ENCODE results near the gene ADRM1. TPM values are rescaled to one million over a fixed set of nuclear protein-coding genes. Genes with fewer than 3 reads are reported as not detected.

The ADRM1 gene
- total RNA-seq, 2 experiments from 2014 or later = 92.8 to 103 TPM

- ATAC-seq (no peak), DNase-seq (no peak)
- no peak overlapping the region for H3K27ac Mint-ChIP-seq
- H3K4me1 Mint-ChIP-seq = peaks cover 15% of the 10 kb centered on the region
- no peaks in the 10 kb centered on the region for H3K9me3 Mint-ChIP-seq (ENCODE audit: low read depth)
- CTCF ChIA-PET = interaction anchor here (0.5 to 2.8 kb wide), 8 partner anchors 82 to 508 kb away, joined by 3 to 10 read pairs (median 4); partner anchors contain the start of gene RPS21
- intact Hi-C loops (cut with DNase I, micrococcal nuclease) = loop anchor here (5.0 to 10.0 kb wide), 6 partner anchors 67 to 972 kb away; partner anchors contain the start of genes ARFGAP1 (in 1 of the 2), LAMA5 (in 1 of the 2), SLCO4A1 (in 1 of the 2) and YTHDF1 (in 1 of the 2)
- POLR2A ChIA-PET = interaction anchor here (0.6 kb wide), 1 partner anchor 340 kb away, joined by 3 read pairs; no protein-coding TSS in a partner anchor
- peaks cover 19% of the 10 kb centered on the region for H3K36me3 Mint-ChIP-seq (ENCODE audit: low read depth)
- H3K4me3 Mint-ChIP-seq = no peak overlapping the region
- H3K27me3 Mint-ChIP-seq = no peaks in the 10 kb centered on the region
Observed at GRCh38 chr20:62300319-62300718, 2.5 kb upstream of the ADRM1 start.

GRCh38 chr20:62301111-62301668 is 1.6 kb upstream of the ADRM1 start:
- DNase-seq (no peak), ATAC-seq (no peak)
- ChIA-PET POLR2A (interaction anchor here (0.6 kb wide), 1 partner anchor 27 kb away, joined by 4 read pairs; no protein-coding TSS in a partner anchor), CTCF (interaction anchor here (0.7 to 2.8 kb wide), 10 partner anchors 14 to 507 kb away, joined by 3 to 10 read pairs (median 3); partner anchors contain the start of gene RPS21)
- H3K27me3 Mint-ChIP-seq = no peaks in the 10 kb centered on the region
- H3K4me3 Mint-ChIP-seq = peak overlapping the region; percentile 83
- peaks cover 25% of the 10 kb centered on the region for H3K36me3 Mint-ChIP-seq (ENCODE audit: low read depth)
- intact Hi-C loops (cut with DNase I, micrococcal nuclease) = loop anchor here (1.0 to 10.0 kb wide), 7 partner anchors 66 to 971 kb away; partner anchors contain the start of genes ARFGAP1 (in 1 of the 2), LAMA5 (in 1 of the 2), SLCO4A1 (in 1 of the 2) and YTHDF1 (in 1 of the 2)
- H3K4me1 Mint-ChIP-seq = peaks cover 22% of the 10 kb centered on the region
- H3K27ac Mint-ChIP-seq = peak overlapping the region; percentile 45
- no peaks in the 10 kb centered on the region for H3K9me3 Mint-ChIP-seq (ENCODE audit: low read depth)

- Mint-ChIP-seq H3K27ac (peak overlapping the region; percentile 99), H3K27me3 (no peaks in the 10 kb centered on the region), H3K4me3 (peak overlapping the region; percentile 83), H3K9me3 (ENCODE audit: low read depth) (no peaks in the 10 kb centered on the region), H3K36me3 (ENCODE audit: low read depth) (peaks cover 29% of the 10 kb centered on the region), H3K4me1 (peaks cover 22% of the 10 kb centered on the region)
- POLR2A ChIA-PET = interaction anchor here (1.0 kb wide), 1 partner anchor 236 kb away, joined by 3 read pairs; no protein-coding TSS in a partner anchor
- ATAC-seq (peak; percentile 70), DNase-seq (peak; percentile 97)
- CTCF ChIA-PET = interaction anchor here (0.6 to 2.8 kb wide), 7 partner anchors 11 to 287 kb away, joined by 3 to 10 read pairs (median 3); partner anchors contain the start of gene RPS21
- intact Hi-C loops (cut with DNase I, micrococcal nuclease) = loop anchor here (1.0 to 10.0 kb wide), 25 partner anchors 64 to 970 kb away; partner anchors contain the start of genes OSBPL2 (in 2 of the 2), SLCO4A1 (in 2 of the 2), ARFGAP1 (in 1 of the 2) and CABLES2 (in 1 of the 2)
Observed at GRCh38 chr20:62301773-62302340, 940 bp upstream of the ADRM1 start.

GRCh38 chr20:62303062-62303339 is 204 bp downstream of the ADRM1 start:
- Mint-ChIP-seq H3K4me3 (peak overlapping the region; percentile 91), H3K4me1 (peaks cover 22% of the 10 kb centered on the region), H3K27me3 (no peaks in the 10 kb centered on the region), H3K36me3 (ENCODE audit: low read depth) (peaks cover 34% of the 10 kb centered on the region), H3K9me3 (ENCODE audit: low read depth) (no peaks in the 10 kb centered on the region), H3K27ac (no peak overlapping the region)
- no peak for DNase-seq
- intact Hi-C loops (cut with DNase I, micrococcal nuclease) = loop anchor here (2.0 to 10.0 kb wide), 9 partner anchors 64 to 969 kb away; partner anchors contain the start of genes ARFGAP1 (in 1 of the 2), DIDO1 (in 1 of the 2), LAMA5 (in 1 of the 2) and SLCO4A1 (in 1 of the 2)
- ChIA-PET POLR2A (no interaction called here), CTCF (interaction anchor here (2.8 kb wide), 1 partner anchor 83 kb away, joined by 8 read pairs; the partner anchor contains the start of gene RPS21)
- no peak for ATAC-seq

- H3K4me1 Mint-ChIP-seq = peaks cover 22% of the 10 kb centered on the region
- DNase-seq (peak; percentile 48), ATAC-seq (no peak)
- CTCF ChIA-PET = interaction anchor here (0.7 kb wide), 1 partner anchor 505 kb away, joined by 4 read pairs; no protein-coding TSS in a partner anchor
- intact Hi-C loops (cut with DNase I, micrococcal nuclease) = loop anchor here (2.0 to 10.0 kb wide), 9 partner anchors 64 to 969 kb away; partner anchors contain the start of genes ARFGAP1 (in 1 of the 2), DIDO1 (in 1 of the 2), LAMA5 (in 1 of the 2) and SLCO4A1 (in 1 of the 2)
- no peaks in the 10 kb centered on the region for H3K27me3 Mint-ChIP-seq
- H3K36me3 Mint-ChIP-seq (ENCODE audit: low read depth) = peaks cover 36% of the 10 kb centered on the region
- no peaks in the 10 kb centered on the region for H3K9me3 Mint-ChIP-seq (ENCODE audit: low read depth)
- H3K27ac Mint-ChIP-seq = peak overlapping the region; percentile 85
- H3K4me3 Mint-ChIP-seq = peak overlapping the region; percentile 91
- POLR2A ChIA-PET = no interaction called here
Observed at GRCh38 chr20:62303340-62304226, 786 bp downstream of the ADRM1 start.

- DNase-seq (no peak), ATAC-seq (no peak)
- H3K4me1 Mint-ChIP-seq = peaks cover 22% of the 10 kb centered on the region
- no peaks in the 10 kb centered on the region for H3K9me3 Mint-ChIP-seq (ENCODE audit: low read depth)
- H3K27ac Mint-ChIP-seq = peak overlapping the region; percentile 85
- POLR2A ChIA-PET = interaction anchor here (0.9 kb wide), 1 partner anchor 11 kb away, joined by 3 read pairs; no protein-coding TSS in a partner anchor
- H3K27me3 Mint-ChIP-seq = no peaks in the 10 kb centered on the region
- H3K4me3 Mint-ChIP-seq = peak overlapping the region; percentile 91
- peaks cover 42% of the 10 kb centered on the region for H3K36me3 Mint-ChIP-seq (ENCODE audit: low read depth)
- intact Hi-C loops (cut with DNase I, micrococcal nuclease) = loop anchor here (5.0 to 10.0 kb wide), 6 partner anchors 63 to 968 kb away; partner anchors contain the start of genes ARFGAP1 (in 1 of the 2), LAMA5 (in 1 of the 2), SLCO4A1 (in 1 of the 2) and YTHDF1 (in 1 of the 2)
- CTCF ChIA-PET = interaction anchor here (0.7 to 1.2 kb wide), 2 partner anchors 81 to 504 kb away, joined by 3 to 4 read pairs; no protein-coding TSS in a partner anchor
Observed at GRCh38 chr20:62304331-62305148, 1.7 kb downstream of the ADRM1 start.

GRCh38 chr20:62305149-62305764 is 2.5 kb downstream of the ADRM1 start:
- intact Hi-C loops (cut with DNase I, micrococcal nuclease) = loop anchor here in 1 of 2 experiments (10.0 kb wide), 1 partner anchor 340 kb away; the partner anchor contains the start of gene SLCO4A1
- peak overlapping the region; percentile 69 for H3K27ac Mint-ChIP-seq

GRCh38 chr20:62305765-62306413 is 3.1 kb downstream of the ADRM1 start:
- no peak for ATAC-seq
- Mint-ChIP-seq H3K27ac (peak overlapping the region; percentile 69), H3K9me3 (ENCODE audit: low read depth) (no peaks in the 10 kb centered on the region), H3K36me3 (ENCODE audit: low read depth) (peaks cover 42% of the 10 kb centered on the region), H3K4me1 (peaks cover 22% of the 10 kb centered on the region), H3K27me3 (no peaks in the 10 kb centered on the region), H3K4me3 (peak overlapping the region; percentile 91)
- ChIA-PET POLR2A (interaction anchor here (0.9 kb wide), 1 partner anchor 10 kb away, joined by 3 read pairs; no protein-coding TSS in a partner anchor), CTCF (interaction anchor here (0.7 to 1.2 kb wide), 3 partner anchors 65 to 580 kb away, joined by 3 read pairs; no protein-coding TSS in a partner anchor)
- no peak for DNase-seq
- intact Hi-C loops (cut with DNase I, micrococcal nuclease) = loop anchor here in 1 of 2 experiments (10.0 kb wide), 1 partner anchor 339 kb away; the partner anchor contains the start of gene SLCO4A1

More at GRCh38 chr20:62305149-62305764, 2.5 kb downstream of the ADRM1 start:
- ChIA-PET POLR2A (interaction anchor here (0.9 kb wide), 1 partner anchor 11 kb away, joined by 3 read pairs; no protein-coding TSS in a partner anchor), CTCF (interaction anchor here (1.1 to 1.2 kb wide), 2 partner anchors 65 to 80 kb away, joined by 3 read pairs; no protein-coding TSS in a partner anchor)
- ATAC-seq (no peak), DNase-seq (no peak)
- H3K27me3 Mint-ChIP-seq = no peaks in the 10 kb centered on the region
- peaks cover 22% of the 10 kb centered on the region for H3K4me1 Mint-ChIP-seq
- H3K9me3 Mint-ChIP-seq (ENCODE audit: low read depth) = no peaks in the 10 kb centered on the region
- peaks cover 42% of the 10 kb centered on the region for H3K36me3 Mint-ChIP-seq (ENCODE audit: low read depth)
- peak overlapping the region; percentile 91 for H3K4me3 Mint-ChIP-seq
